Measurements from ENCODE around the gene SPDYE4.

SPDYE4 gene

DNA sequence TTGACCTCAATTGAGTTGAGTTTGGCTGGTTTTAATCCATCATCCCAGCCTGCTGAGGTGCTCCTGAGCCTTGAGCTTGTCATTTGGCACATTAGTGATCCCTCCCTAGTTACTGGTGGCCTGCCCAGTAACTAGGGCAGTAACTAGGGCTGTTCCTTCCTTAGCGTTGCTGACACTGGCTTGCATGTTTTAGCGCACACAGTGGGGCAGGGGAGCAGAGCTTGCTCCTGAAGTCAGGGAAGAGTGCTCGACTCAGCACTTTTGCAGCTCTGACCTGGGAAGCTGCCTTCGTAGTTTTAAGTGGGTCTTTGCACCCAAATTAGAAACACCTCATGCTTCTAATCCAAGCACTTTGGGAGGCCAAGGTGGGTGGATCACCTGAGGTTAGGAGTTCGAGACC, 29.4 kb downstream of the SPDYE4 start:
- TF ChIP-seq, protein P1, sequence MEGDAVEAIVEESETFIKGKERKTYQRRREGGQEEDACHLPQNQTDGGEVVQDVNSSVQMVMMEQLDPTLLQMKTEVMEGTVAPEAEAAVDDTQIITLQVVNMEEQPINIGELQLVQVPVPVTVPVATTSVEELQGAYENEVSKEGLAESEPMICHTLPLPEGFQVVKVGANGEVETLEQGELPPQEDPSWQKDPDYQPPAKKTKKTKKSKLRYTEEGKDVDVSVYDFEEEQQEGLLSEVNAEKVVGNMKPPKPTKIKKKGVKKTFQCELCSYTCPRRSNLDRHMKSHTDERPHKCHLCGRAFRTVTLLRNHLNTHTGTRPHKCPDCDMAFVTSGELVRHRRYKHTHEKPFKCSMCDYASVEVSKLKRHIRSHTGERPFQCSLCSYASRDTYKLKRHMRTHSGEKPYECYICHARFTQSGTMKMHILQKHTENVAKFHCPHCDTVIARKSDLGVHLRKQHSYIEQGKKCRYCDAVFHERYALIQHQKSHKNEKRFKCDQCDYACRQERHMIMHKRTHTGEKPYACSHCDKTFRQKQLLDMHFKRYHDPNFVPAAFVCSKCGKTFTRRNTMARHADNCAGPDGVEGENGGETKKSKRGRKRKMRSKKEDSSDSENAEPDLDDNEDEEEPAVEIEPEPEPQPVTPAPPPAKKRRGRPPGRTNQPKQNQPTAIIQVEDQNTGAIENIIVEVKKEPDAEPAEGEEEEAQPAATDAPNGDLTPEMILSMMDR (IDR thresholded peaks at IDR 0.05; ENCODE audit: low read depth, low read length): no peak
- DNase-seq (ENCODE audit: extremely low read depth, low read depth): no peak

GRCh38 chr17:8728251-8728938, 30.0 kb downstream of the SPDYE4 start:
- TF ChIP-seq, protein P1 (IDR thresholded peaks at IDR 0.05; ENCODE audit: low read depth, low read length): no peak
- DNase-seq (ENCODE audit: extremely low read depth, low read depth): no peak

- TF ChIP-seq, protein P1 (IDR thresholded peaks at IDR 0.05; ENCODE audit: low read depth, low read length): no peak
- DNase-seq (ENCODE audit: extremely low read depth, low read depth): no peak
Measured at GRCh38 chr17:8726941-8727555, 31.3 kb downstream of the SPDYE4 start.

DNA sequence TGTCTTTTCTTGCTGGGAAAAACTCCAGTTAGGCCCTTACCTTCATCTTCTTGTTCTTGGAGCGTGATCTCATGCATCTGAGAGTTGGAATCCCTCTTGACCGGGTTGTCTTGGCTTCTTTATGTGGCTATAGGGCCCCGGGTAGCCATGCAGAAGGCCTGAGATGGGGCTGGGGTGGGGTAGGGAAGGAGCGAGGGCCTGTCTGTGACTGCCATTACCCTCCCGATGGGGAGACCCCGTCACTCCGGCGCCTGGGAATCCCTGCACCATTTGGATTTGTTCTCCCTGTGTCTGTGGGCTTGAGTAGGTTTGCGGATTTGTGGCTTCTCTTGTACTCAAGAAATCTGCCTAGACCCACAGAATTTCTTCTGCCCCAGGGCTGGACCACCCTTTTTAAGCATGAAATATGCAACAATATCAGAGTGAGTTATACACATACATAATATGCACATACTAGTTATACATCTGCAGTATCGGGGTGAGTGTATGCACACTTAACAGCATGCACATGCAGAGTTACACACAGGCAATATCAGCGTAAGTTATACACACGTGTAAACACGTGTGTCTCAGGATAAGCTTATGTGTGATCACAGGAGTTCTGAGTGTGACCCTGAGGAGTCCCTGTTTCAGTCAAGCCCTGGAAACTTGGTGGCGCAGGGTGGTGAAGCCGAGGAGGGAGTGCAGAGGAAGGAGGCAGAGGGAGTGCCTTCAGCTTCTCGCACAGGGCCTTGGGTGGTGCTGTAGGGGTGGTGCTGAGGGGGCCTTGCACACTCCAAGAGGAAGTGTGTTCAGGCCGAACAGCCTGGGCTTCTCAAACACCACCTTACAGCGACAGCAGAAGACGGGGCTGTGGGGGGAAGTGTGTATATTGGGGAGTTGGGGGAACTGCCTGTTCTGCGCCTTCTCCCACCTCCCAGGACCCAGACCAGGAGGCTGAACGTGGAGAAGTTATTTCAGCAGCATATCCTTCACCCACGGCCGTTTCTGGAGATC, 32.2 kb downstream of the SPDYE4 start:
- TF ChIP-seq, protein P1 (IDR thresholded peaks at IDR 0.05; ENCODE audit: low read depth, low read length): no peak
- DNase-seq (ENCODE audit: extremely low read depth, low read depth): no peak

- TF ChIP-seq, protein P1 (IDR thresholded peaks at IDR 0.05; ENCODE audit: low read depth, low read length): no peak
- DNase-seq (ENCODE audit: extremely low read depth, low read depth): no peak
Measured at GRCh38 chr17:8724451-8724850, 33.9 kb downstream of the SPDYE4 start.

GRCh38 chr17:8720596-8720995, 37.8 kb downstream of the SPDYE4 start:
- TF ChIP-seq, protein P1 (IDR thresholded peaks at IDR 0.05; ENCODE audit: low read depth, low read length): no peak
- no peak for DNase-seq (ENCODE audit: extremely low read depth, low read depth)
